Measurements from ENCODE around the gene ARRB1. TPM values are rescaled to one million over a fixed set of nuclear protein-coding genes. Genes with fewer than 3 reads are reported as not detected.

The ARRB1 gene
- total and polyA plus RNA-seq, 2 of the 13 experiments (the other 11 are each of a cell fraction or from before 2014, with no cell fraction given): 22.5 to 35.7 TPM

- TF ChIP-seq MTF2 (CRISPR knock-in tag; IDR thresholded peaks at IDR 0.05; ENCODE audit: borderline replicate concordance) (no peak), SAP130 (CRISPR knock-in tag; IDR thresholded peaks at IDR 0.05; ENCODE audit: low read depth) (peak; percentile 89), SNAI1 (CRISPR knock-in tag; IDR thresholded peaks at IDR 0.05; ENCODE audit: borderline replicate concordance) (peak; percentile 87; the same call in 1 of the 2 replicates), POLR2G (IDR thresholded peaks at IDR 0.05; ENCODE audit: low read depth, low read length) (no peak), MIER3 (CRISPR knock-in tag; IDR thresholded peaks at IDR 0.05; ENCODE audit: borderline replicate concordance) (peak; percentile 81; the same call in 1 of the 2 replicates), NFE2L2 (IDR thresholded peaks at IDR 0.05; ENCODE audit: low read length) (no peak), ZNF644 (CRISPR knock-in tag; IDR thresholded peaks at IDR 0.05; ENCODE audit: low read depth) (peak; percentile 85), CEBPZ (IDR thresholded peaks at IDR 0.05; ENCODE audit: low read length) (no peak), ZNF205 (CRISPR knock-in tag; IDR thresholded peaks at IDR 0.05) (peak; percentile 88), SKI (IDR thresholded peaks at IDR 0.05; ENCODE audit: partially characterized antibody) (no peak), ZNF792 (CRISPR knock-in tag; IDR thresholded peaks at IDR 0.05) (peak; percentile 98), ZNF781 (CRISPR knock-in tag; IDR thresholded peaks at IDR 0.05; ENCODE audit: borderline replicate concordance, not compliant biosample characterization) (peak; percentile 98), DMAP1 (CRISPR knock-in tag; IDR thresholded peaks at IDR 0.05) (no peak), U2AF1 (optimal IDR thresholded peaks at IDR 0.05; ENCODE audit: low read depth, low read length) (no peak), ZNF329 (CRISPR knock-in tag; IDR thresholded peaks at IDR 0.05; ENCODE audit: low read depth) (peak; percentile 90), ZNF18 (CRISPR knock-in tag; IDR thresholded peaks at IDR 0.05; ENCODE audit: insufficient replicate concordance) (peak; percentile 79), ESRRA (CRISPR knock-in tag; IDR thresholded peaks at IDR 0.05; ENCODE audit: low read depth) (0 out of 2 replicates have a peak, but pooled peaks have one; percentile 29), DMTF1 (CRISPR knock-in tag; IDR thresholded peaks at IDR 0.05) (no peak), ATF7 (IDR thresholded peaks at IDR 0.05) (no peak), ATF7 (CRISPR knock-in tag; IDR thresholded peaks at IDR 0.05) (no peak), ZNF574 (CRISPR knock-in tag; IDR thresholded peaks at IDR 0.05) (peak; percentile 83), MTA1 (CRISPR knock-in tag; IDR thresholded peaks at IDR 0.05; ENCODE audit: borderline replicate concordance) (no peak), ZKSCAN5 (CRISPR knock-in tag; IDR thresholded peaks at IDR 0.05) (0 out of 2 replicates have a peak, but pooled peaks have one; percentile 26)
Measured at GRCh38 chr11:75214411-75214821, 137.0 kb downstream of the ARRB1 start (continued).
